ENCODE measurements around the gene ERP27.

ERP27 gene

GRCh38 chr12:14937014-14937413 lies 1.3 kb downstream of the ERP27 start:
- DNase-seq (ENCODE audit: low read depth in 2 of 3, low spot score in 1 of 3) = no peak

GRCh38 chr12:14936224-14936861 lies 2.0 kb downstream of the ERP27 start:
- DNase-seq (ENCODE audit: low read depth in 2 of 3, low spot score in 1 of 3) = no peak

DNA sequence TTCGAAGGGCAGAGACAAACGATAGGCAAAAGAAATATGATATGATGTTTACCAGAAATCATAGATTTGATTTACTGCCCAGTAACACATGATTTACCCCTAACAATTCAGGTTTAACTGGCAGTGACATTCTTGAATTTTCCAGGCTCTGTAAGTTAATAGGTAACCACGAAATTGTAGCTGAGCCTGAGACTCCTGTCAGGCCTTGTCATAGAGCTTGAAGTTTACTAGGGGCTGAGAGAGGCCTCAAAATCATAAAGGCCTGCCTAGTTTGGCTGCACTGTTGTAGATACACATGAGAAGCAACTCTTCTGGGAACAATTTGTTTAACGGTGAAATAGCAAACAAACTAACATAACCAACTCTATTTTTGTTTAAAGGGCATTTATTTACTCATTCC lies 3.3 kb downstream of the ERP27 start:
- DNase-seq (ENCODE audit: low read depth in 2 of 3, low spot score in 1 of 3) = no peak

DNA sequence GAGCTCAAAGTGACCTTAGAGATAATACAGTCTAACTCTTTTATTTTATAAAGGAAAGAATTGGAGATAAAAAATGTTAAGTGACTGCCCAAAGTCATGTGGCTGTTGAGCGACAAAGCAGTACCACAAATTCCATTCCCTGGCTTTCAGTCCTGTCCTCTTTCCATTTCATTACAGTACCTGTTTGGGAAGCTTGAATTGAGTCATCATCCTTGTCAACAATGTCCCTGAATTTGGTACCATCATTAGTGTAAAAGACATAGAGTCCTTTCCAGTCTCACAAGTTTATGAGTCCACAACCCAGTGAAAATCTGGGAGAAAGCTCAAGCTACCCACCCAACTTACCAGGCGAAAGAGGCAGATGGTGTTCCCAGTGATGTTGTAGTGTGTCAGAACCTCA lies 3.8 kb downstream of the ERP27 start:
- DNase-seq (ENCODE audit: low read depth in 2 of 3, low spot score in 1 of 3) = no peak

DNA sequence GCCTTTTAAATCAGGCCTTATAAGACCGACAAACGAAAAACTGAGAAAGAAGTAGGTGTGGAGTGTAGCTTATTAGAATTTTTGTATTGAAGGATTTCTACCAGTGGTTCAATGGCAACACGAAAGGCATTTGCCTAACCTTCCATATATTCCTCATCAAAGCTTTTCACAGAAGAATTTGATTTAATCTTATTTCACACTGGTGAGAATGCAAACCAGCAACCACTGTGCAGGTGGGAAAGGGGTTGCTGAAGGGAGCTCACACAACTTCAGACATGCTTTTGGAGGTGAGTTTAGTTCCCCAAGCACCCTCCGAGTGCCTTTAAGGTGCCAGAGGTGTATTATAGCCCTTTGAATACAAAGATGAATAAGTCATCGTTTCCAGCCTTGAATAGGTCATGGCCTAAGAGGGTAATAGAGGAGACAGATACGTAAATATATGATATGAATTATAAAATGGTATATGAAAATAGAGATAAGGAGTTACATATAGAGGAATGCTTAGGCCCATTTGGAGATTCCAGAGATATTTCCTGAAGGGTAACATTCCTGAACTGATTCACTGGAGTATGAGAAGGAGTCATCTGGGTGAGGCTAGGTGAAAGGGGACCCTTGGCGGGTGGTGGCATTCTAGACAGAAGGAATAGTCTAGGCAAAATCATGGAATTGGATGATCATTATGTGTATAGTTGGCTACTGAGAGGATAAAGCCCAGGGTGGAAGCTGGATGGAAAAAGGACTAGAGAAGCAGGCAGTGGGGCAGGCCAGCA lies 6.4 kb downstream of the ERP27 start:
- no peak for DNase-seq (ENCODE audit: low read depth in 2 of 3, low spot score in 1 of 3)

DNA sequence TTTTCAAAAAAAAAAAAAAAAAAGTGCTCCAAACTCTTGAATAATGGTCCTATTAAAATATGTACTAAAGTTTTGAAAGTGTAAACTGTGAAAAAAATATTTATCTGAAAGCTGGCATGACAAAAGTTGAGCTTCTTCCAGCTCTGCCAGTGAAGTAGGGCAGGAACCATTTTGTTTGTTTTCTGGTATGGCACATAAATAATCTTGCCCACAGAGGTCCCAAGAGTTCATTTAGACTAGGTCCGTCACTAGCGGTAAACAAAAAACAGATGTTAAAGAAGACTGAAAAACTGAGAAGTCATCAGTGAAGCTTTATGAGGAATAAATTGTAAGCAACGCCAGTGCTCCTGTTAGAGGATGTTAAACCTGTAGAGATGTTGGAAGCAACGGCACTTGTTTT lies 7.0 kb downstream of the ERP27 start:
- DNase-seq (ENCODE audit: low read depth in 2 of 3, low spot score in 1 of 3) = no peak

DNA sequence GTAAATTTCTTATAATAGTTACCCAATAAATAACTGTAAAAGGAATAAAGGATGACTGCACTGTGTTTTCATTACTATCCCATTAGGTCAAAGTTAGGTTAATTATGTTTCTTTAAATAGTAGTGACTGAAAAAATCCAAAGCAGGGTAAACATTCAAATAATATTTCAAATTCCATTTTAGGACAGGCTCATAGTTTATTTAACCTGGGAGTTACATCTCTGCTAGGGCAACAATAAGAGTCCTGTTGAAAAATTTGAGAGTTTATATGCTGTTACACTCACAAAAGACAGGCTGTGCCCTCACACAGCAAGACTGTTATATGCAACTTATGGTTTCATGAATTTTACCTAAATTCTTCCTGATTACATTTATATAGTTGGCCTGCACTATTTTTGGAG lies 8.0 kb downstream of the ERP27 start:
- no peak for DNase-seq (ENCODE audit: low read depth in 2 of 3, low spot score in 1 of 3)

DNA sequence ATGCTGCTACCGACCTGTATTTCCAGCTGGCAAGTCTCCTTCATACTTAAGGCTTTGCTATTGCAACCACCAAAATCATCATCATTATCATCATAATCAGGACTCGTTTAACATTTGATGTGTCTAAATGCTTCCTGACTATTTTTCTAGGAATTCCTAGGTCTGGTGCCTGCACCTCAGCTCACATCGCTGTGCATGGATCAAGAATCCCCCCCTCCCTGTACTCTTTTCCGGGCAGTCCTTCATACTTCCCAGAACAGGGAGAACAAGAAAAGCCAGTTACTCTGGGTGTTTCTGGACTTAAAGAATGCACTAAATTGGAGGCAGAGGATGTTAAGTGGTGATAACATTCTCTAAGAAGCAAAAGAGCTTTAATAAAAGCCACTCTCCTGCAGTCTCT lies 9.4 kb downstream of the ERP27 start:
- no peak for DNase-seq (ENCODE audit: low read depth in 2 of 3, low spot score in 1 of 3)

DNA sequence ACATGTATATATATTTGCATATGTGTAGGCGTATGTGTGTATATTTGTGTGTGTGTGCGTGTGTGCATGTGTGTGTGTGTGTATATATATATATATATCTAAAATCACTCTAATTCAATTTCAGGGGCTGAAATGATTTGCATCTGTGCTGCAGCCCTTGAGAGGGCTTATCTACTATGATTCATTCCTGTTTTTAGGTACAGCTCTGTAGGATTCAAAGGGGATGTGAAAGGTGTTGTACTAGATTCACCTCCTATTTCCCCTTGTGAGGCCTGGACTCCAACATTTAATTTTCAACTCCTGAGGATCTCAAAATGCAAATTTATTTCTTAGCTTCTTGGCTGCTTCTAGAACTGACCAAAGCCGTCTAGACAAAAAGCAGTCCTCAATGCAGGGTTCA lies 11.1 kb downstream of the ERP27 start:
- no peak for DNase-seq (ENCODE audit: low read depth in 2 of 3, low spot score in 1 of 3)

DNA sequence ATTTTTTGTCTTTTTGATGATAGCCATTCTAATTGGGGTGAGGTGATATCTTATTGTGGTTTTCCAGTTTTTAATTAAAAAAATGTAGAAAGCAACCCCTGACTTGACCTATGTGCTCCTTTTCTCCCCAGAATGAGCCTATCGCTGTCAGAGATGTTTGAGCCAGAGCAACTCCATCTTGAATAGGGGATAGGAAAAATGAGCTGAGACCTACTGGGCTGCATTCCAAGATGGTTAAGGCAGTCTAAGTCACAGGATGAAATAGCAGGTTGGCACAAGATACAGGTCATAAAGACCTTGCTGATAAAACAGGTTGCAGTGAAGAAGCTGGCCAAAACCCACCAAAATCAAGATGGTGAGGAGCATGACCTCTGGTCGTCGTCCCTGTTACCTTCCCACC lies 13.8 kb downstream of the ERP27 start:
- DNase-seq (ENCODE audit: low read depth in 2 of 3, low spot score in 1 of 3) = no peak

DNA sequence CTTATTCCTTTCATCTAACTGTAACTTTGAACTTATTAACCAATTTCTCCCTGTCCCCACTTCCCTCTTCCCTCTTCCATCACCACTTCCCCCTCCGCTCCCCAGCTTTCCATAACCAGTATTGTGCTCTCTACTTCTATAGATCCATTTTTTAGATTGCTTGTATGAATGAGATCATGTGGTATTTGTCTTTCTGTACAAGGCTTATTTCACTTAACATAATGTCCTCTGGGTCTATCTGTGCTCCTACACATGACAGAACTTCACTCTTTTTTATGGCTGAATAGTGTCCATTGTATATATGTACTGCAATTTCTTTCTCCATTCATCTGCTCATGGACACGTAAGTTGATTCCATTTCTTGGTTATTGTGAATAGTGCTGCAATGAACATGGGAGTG lies 14.4 kb downstream of the ERP27 start:
- no peak for DNase-seq (ENCODE audit: low read depth in 2 of 3, low spot score in 1 of 3)

GRCh38 chr12:14921218-14921617 lies 17.1 kb downstream of the ERP27 start:
- DNase-seq (ENCODE audit: low read depth in 2 of 3, low spot score in 1 of 3) = no peak

GRCh38 chr12:14920475-14921126 lies 17.7 kb downstream of the ERP27 start:
- no peak for DNase-seq (ENCODE audit: low read depth in 2 of 3, low spot score in 1 of 3)

- DNase-seq (ENCODE audit: low read depth in 2 of 3, low spot score in 1 of 3) = no peak
Measured at GRCh38 chr12:14919455-14919854, 18.9 kb downstream of the ERP27 start.

DNA sequence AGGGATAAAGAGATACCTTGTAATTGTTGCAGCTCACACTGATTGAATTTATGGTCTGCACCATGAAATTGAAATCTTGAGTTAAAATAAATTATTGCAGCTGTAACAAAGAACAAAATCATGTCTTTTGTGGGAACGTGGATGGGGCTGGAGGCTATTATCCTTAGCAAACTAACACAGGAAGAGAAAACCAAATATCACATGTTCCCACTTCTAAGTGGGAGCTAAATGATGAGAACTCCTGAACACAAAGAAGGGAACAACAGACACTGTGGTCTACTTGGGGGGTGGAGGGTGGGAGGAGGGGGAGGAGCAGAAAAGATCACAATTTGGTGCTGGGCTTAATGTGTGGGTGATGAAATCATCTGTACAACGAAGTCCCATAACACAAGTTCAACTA lies 22.6 kb downstream of the ERP27 start:
- DNase-seq (ENCODE audit: low read depth in 2 of 3, low spot score in 1 of 3) = no peak

- DNase-seq (ENCODE audit: low read depth in 2 of 3, low spot score in 1 of 3) = no peak
Measured at GRCh38 chr12:14913381-14913781, 25.0 kb downstream of the ERP27 start.

DNA sequence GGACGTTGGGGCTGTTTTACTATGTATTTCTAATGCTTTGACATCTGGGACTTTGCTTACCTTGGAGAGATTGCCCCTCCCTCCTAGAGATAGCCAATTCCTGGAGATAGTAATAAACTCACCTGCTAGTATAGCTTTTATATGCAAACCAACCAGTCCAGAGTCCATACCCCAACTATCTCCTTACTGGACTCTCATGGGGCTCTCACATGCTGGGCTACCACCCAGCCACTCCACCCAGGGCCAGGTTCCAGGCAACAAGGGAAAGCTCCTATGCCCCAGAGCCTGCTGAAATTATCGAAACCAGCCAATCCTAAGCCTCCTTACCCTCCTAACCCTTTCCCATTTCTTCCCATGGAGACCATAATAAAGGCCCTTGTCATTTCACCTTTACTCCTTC lies 27.2 kb downstream of the ERP27 start:
- no peak for DNase-seq (ENCODE audit: low read depth in 2 of 3, low spot score in 1 of 3)

DNA sequence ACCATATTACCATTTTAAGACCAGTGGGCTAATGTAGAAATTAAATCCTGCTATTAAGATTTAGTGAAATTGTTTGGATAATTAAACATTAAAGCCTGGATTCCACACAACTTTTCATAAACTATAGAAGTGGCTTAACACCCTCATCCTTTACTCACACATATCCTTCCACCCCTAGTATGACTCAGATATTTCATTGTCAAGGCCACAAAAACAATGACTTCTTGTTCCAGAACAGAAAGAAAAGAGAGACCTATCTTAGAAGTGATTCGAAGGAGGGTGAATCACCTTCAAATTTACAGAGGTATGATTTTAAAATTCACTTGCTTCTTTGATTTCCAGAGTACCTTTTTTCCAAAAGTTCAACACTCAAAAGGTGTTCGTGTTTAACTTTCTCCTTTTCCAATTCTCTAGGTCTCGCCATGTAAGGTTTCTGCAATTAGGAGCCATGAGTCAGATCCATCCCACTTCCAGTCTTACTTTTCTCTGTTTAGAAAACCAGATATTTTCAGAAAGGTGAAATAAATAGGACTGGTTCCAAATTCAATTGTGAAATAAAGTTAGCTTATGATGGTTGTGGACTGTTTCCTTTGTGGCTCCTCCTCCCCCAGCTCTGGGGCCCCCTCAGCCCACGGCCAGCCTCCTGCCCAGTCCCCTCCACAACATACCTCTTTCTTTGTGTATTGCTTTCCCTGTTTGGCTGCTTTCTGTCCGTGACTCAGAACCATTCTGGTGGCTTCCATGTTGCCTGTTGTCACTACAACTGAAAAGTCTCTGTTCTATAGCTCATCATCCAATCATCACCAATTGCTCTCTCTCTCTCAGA lies 28.0 kb downstream of the ERP27 start:
- DNase-seq (ENCODE audit: low read depth in 2 of 3, low spot score in 1 of 3) = peak; percentile 37 to 51 (median 44)

GRCh38 chr12:14907953-14908352 lies 30.4 kb downstream of the ERP27 start:
- no peak for DNase-seq (ENCODE audit: low read depth in 2 of 3, low spot score in 1 of 3)

DNA sequence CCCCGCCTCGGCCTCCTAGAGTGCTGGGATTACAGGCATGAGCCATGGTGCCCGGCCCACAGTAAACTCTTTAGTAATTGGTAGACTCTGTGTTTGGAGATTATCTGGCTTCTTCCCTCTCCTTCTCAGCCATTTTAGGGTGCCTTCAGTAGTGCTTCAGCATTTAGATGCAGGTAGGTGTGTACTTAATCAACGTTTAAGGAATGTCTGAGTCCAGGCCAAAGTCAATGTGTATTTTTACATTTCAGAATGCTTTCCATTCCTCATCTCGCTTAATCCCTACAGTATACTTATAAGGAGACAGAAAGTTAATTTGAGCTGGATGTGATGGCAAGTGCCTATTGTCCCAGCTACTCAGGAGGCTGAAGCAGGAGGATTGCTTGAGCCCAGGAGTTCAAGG lies 32.2 kb downstream of the ERP27 start:
- DNase-seq (ENCODE audit: low read depth in 2 of 3, low spot score in 1 of 3) = no peak

DNA sequence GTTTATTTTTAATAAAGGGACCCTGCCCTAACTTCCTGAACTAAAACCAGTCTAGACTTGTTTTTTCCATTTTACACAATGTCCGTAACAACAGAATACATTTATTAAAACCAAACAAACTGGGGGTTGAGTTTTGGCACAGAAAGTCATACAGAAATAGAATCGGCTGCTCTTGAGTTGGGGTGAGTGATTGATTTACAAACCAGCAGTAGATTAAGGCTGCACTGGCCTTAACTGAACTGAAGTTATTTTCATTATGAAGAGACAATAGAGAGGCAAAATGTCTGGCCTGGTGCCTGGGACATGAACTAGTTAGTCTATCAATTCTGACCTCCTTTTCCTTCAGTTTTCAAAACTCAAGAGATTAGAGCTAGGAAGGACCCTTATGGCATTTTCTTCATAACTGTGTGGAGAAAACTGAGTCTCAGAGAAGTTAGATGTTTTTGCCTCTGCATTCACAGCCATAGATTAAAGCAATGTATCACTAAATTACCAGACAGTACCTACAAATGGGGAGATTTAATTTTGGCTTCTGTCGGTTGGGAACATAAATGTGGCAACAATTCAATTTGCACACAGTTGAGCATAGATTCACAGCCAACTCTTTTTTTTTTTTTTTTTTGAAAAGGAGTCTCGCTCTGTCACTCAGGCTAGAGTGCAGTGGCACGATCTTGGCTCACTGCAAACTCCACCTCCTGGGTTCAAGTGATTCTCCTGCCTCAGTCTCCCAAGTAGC lies 32.9 kb downstream of the ERP27 start:
- no peak for DNase-seq (ENCODE audit: low read depth in 2 of 3, low spot score in 1 of 3)
